Measurements from ENCODE around the gene SYNGR2.

DNA sequence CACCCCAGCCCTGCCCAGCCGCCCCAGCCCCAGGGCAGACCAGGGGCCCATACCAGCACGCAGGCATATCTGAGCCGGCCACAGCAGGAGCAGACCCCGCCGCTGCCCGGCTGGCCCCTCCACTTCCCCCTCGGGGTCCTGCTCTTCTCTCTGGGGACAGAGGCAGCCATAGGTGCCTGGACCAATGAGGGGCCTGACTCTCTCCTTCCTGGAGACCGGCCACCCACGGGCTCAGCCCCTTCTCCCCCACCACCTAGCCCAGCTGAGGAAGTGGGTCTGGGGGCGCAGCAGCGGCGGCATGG lies 43.6 kb upstream of the SYNGR2 start:
- TF ChIP-seq, protein P1, sequence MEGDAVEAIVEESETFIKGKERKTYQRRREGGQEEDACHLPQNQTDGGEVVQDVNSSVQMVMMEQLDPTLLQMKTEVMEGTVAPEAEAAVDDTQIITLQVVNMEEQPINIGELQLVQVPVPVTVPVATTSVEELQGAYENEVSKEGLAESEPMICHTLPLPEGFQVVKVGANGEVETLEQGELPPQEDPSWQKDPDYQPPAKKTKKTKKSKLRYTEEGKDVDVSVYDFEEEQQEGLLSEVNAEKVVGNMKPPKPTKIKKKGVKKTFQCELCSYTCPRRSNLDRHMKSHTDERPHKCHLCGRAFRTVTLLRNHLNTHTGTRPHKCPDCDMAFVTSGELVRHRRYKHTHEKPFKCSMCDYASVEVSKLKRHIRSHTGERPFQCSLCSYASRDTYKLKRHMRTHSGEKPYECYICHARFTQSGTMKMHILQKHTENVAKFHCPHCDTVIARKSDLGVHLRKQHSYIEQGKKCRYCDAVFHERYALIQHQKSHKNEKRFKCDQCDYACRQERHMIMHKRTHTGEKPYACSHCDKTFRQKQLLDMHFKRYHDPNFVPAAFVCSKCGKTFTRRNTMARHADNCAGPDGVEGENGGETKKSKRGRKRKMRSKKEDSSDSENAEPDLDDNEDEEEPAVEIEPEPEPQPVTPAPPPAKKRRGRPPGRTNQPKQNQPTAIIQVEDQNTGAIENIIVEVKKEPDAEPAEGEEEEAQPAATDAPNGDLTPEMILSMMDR (IDR thresholded peaks at IDR 0.05): no peak
- no peak for TF ChIP-seq POLR2A (IDR thresholded peaks at IDR 0.05)

Data from prostate gland (tissue), 2 donors.